ENCODE measurements around the gene POMT1.
"Not testable (repeated sequence)": the region's sequence is repeated elsewhere in the genome, so short reads cannot be mapped to it uniquely, and the experiment has no call there.

The POMT1 gene, protein sequence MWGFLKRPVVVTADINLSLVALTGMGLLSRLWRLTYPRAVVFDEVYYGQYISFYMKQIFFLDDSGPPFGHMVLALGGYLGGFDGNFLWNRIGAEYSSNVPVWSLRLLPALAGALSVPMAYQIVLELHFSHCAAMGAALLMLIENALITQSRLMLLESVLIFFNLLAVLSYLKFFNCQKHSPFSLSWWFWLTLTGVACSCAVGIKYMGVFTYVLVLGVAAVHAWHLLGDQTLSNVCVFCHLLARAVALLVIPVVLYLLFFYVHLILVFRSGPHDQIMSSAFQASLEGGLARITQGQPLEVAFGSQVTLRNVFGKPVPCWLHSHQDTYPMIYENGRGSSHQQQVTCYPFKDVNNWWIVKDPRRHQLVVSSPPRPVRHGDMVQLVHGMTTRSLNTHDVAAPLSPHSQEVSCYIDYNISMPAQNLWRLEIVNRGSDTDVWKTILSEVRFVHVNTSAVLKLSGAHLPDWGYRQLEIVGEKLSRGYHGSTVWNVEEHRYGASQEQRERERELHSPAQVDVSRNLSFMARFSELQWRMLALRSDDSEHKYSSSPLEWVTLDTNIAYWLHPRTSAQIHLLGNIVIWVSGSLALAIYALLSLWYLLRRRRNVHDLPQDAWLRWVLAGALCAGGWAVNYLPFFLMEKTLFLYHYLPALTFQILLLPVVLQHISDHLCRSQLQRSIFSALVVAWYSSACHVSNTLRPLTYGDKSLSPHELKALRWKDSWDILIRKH

DNA sequence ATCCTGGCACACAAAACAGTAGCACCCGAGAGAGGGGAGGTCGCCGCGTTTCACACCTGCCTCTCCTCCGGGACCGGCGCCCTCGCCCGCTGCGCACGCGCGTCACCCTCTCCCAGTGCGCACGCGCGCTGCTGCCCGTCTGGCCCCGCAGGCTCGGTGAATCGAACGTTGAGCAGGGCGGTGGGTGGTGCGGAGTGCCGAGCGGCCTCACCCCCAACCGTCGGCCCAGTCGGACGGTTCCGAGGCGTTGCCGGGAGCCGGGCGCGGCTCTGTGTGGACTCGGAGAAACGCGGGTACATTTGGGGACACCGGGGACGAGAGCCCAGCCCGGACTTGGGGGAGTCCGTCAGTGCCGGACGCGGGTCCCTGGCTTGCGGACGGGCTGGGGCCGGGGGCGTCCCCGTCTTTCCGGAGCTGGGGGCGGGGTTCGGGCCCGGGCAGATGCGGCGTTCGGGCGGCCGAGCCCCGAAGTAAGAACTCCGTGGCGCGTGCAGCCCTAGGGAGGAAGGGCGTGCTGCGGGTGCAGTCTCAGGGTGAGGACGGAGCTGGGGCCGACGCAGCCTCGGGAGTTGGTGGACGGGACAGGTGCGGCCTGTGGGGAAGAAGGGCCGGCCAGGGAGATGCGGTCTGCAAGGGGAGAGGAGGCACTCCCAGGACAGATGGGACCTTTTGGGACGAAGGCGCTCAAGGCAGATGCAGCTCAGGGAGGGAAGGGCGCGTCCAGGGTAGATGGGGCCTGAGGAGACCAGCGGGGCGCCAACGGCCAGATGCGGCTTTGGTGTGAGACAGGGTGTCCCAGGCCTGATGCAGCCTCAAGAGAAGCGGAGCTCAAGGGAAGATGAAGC is at the start of gene POMT1:
Gene POMT1, plus strand, starts transcription at position 138 of the 845 bp plus-strand sequence. CDS start 1,301 bp downstream, outside the sequence.
- peak; percentile 60 for DNase-seq

DNA sequence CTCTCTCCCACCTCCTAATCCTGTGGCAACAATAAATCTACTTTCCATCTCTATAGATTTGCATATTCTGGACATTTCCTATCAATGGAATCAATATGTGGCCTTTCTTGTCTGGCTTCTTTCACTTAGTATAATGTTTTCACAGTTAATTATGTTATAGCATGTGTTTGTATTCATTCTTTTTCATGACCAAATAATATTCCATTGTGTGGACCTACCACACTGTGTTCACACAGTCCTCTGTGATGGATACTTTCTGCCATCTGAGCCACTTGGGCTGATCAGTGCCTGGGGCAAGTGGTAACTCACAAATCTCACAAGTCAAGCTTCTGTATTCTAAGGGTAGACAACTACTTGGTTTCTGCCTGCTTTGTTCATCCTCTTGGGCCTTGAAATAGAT is 48.7 kb upstream of the POMT1 start:
- no peak for DNase-seq

DNA sequence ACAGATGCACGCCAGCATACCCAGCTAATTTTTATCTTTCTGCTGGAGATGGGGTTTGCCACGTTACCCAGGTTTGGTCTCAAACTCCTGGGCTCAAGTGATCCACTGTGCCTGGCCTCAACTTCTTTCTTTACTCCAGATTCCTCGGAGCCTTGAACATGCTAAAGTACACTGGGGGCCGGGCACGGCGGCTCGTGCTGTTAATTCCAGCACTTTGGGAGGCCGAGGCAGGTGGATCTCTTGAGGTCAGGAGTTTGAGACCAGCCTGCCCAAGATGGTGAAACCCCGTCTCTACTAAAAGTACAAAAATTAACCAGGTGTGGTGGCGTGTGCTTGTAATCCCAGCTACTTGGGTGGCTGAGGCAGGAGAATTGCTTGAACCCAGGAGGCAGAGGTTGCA is 47.1 kb upstream of the POMT1 start:
- DNase-seq, result not testable (repeated sequence)

DNA sequence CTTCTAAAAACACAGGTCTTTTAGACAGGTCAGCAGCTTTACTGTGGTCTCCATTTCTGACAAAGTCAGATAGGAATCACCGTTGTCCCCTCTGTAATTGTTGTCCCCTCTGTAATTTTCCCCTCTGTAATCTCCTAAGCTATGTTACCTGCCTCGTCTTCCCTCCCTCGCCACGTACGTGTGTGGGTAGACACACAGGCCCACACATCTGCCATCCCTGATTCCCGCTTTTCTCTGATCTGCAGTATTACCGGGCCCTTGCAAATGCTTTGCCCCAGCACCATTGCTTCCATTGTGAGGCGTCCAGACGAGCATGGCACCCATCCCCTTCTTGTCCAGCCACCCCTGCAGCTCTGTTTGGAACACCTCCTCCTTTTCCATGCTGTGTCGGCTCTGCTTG is 45.0 kb upstream of the POMT1 start:
- no peak for DNase-seq

DNA sequence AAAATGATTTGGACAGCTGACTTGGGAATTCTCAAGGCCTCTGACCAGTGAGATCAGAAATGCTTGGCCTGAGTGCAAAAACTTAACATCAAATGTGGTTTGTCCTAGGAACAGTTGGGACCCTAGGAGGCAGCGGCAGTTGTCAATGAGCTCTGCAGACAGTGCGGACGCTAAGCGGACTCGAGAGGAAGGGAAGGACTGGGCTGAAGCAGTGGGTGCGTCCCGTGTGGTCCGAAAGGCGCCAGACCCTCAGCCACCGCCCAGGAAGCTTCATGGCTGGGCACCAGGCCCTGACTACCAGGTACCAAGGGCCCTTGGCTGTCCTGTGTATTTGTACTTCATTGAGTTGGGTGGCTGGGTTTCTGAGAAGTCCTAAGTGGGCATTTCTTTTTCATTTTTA is 43.7 kb upstream of the POMT1 start:
- no peak for DNase-seq

DNA sequence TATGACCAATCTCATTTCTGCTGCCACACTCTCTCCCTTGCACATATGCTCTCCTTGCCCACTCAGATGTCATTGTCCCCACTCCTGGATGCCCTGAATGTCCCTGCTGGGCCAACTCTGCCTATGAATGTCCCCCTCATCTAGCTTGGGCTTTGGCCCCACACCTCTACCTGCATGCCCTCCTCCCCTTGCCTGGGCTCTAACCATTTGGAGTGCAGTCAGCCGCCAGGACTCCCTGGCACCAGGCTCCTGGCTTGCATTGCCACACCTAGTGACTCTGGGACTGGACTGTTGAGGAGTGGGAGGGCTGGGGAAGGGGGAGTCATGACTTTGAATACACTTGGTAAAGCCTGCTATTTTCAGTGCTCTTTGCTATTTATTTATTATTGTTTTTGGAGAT is 41.6 kb upstream of the POMT1 start:
- DNase-seq, result no peak

DNA sequence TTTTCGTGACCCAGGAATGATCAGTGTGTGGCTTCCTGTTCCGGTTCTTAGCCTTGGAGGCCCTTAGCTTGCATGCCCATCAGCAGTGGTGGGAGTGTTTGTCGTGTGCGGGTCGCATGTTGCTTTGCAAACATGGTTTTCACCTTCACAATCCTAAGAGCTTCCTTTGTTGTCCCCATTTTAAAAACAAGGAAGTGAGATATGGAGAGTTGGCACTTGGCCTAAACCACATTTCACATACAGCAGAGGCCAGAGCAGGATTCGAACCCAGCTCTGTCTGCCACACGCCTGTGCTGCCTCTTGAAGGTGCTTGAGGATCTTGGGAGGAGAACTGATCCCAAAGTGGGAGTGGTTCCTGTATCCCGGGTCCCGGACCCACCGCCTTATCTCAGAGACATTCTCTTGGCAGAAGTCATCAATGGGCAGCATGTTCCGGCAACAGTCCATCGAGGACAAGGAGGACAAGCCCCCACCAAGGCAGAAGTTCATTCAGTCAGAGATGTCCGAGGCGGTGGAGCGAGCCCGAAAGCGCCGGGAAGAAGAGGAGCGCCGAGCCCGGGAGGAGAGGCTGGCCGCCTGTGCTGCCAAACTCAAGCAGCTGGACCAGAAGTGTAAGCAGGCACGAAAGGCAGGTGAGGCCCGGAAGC is 38.2 kb upstream of the POMT1 start:
- peak; percentile 84 for DNase-seq

DNA sequence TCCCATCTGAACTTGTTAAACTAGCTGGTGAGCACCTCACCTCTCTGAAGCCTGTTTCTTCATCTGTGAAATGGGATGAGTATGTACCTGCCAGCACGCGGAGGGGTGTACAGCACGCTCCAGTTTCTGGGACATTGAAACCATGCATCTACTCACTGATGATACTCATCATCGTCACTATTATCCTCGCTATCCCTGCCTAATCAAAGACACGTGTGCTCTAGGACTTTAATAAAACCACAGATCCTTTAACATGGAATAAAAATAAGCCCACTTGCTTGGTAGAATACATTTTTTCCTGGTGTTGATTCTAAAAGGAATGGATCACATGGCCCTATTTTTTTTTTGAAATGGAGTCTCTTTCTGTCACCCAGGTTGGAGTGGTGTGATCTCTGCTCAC is 37.3 kb upstream of the POMT1 start:
- no peak for DNase-seq

DNA sequence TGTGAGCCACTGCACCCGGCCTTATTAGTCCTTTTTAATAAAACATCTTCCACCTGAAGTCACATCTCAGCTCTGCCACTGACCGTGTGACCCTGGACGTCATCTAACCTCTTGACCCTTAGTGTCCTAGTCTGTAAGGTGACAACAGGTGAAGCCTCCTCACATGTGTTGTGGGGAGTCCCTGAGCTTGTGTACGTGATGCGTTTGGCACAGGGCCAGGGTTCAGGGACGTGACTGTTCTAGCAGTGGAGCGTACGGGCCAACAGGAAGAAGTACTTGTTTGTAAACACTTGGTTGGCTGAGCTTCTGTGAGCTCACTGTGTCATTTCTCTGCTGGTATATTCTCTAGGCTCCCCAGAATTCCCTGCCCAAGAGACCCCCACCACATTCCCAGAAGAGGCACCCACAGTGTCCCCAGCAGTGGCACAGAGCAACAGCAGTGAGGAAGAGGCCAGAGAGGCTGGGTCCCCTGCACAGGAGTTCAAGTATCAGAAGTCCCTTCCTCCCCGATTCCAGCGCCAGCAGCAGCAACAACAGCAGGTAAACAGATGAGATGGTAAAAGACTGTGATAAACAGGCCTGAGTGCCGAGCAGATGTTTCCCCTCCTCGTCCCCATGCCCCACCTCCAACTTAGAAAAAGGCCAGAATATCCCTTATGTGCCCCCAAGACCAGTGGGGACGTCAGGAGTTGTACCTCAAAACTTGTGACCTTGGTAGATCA is 35.3 kb upstream of the POMT1 start:
- DNase-seq, result no peak

DNA sequence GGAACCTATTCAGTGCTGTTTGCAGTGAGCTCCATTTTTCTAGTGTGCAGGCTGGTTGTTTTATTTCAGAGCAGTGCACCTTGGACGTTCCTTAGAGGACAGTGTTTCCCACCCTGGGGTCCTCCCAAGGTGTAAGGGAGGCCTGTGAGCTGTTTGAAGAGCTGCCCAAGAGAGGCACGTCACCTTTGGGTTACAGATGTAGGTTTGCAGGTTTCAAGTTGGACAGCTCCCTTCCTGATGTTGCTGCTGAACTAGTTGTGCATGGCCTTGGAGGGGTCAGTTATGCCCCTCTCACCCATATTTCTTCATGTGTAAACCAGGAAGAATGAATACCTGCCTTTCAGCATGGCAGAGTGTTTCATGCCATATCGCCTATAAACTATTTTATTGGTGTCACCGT is 34.7 kb upstream of the POMT1 start:
- DNase-seq, result no peak

DNA sequence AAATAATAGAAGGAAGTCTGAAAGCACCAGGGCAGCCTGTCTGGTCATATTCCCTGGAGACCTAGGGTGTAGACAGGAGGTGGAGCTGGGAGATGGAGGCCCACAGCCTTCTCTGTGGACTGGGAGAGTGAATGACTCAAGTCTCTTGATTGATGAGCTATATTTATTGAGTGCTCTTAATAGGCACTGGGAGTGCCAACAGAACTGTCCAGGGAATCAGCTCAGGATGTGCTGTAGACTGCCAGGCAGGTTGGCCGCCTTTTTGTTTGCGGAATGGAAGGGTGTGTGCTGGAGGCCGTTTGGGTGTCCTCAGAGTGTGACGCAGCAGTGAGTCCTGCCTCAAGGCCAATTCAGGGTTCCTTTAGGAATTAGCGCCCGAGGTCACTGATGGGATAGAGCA is 33.4 kb upstream of the POMT1 start:
- no peak for DNase-seq

DNA sequence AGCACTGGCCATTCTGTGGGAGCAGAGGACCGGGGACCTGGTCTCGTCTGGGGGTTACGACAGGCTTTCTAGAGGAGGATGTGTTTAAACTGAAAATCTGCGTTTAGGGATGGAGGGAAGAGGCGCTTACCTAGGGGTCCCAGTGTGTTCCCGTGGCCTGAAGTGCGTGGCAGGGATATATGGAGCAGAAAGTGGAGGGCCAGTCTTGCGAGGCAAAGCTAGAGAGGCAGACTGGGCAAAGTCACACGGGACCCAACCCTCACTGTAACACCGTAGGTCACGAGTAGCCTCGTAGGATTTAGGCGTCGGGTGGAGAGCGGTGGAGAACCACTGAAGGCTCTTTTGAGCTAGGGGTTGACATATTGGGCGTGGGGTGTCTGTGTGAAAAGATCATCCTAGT is 32.8 kb upstream of the POMT1 start:
- no peak for DNase-seq

DNA sequence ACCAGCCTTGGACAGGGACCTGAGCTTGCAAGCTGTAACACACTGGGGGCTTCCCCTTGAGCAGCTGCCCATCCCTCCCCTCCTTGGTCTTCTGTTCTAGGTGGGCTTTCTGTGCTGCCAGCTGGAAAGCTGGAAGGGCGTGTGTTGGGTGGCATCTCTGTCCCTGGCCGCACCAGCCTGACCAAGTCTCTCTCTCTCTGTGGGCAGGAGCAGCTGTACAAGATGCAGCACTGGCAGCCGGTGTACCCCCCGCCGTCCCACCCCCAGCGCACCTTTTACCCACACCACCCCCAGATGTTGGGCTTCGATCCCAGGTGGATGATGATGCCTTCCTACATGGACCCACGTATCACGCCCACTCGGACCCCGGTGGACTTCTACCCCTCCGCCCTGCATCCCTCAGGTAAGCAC is 32.1 kb upstream of the POMT1 start:
- DNase-seq, result no peak

DNA sequence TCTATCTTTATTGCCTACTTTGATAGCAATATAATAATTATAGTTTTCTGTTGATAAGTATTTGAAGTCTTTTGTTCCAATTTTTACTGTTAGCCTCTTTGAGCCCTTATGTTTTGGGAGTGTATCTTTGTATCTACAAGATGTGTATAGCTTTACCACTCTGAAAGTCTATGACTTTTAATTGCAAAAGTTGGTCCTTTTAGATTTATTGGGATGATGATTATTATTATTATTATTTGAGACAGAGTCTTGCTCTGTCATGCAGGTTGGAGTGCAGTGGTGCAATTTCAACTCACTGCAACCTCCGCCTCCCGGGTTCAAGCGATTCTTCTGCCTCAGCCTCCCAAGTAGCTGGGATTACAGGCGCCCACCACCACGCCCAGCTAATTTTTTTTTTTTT is 30.6 kb upstream of the POMT1 start:
- not testable (repeated sequence) for DNase-seq

DNA sequence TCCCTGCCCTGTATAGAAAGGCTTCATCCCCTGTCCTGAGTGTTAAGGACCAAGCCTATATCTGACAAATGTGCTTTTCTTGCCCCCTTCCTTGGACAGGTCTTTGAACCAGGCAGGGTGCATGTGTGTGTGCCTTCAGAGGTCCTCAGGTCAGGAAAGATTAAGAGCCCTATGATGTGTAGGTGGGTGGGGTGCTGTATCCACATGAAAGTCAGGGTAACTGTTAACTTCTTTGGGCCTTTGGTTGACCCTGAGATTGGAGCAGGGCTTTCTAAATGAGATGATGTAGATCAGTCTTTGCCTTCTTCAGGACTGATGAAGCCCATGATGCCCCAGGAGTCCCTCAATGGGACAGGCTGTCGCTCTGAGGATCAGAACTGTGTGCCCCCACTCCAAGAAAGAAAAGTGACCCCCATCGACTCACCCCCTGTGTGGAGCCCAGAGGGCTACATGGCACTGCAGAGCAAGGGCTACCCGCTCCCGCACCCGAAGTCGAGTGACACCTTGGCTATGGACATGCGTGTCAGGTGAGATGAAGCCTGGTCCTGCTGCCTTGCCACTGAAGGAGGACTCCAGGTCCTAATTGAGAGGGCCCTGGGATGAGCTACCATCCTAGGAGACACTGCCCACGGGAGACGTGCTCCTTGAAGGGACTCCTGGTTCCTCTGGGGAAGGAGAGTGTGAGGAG is 29.4 kb upstream of the POMT1 start:
- DNase-seq, result no peak

DNA sequence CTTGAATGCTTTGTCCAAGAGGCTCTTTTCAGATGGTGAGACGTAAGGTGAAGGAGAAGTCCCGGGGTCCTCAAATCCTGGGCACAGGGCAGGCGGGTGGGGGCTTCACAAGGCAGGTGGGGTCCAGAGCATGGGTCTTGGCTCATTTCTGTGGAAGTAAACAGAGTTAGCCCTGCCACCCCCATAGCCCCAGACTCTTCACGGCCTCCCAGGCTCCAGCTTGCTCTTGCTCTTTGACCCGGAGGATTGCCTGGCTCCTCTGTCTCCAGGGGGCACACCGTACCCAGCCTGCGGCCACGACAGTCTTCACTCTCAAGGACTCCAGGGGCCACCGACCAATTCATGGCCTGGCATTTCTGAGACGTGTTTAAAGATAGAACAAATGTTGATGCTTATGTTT is 28.8 kb upstream of the POMT1 start:
- DNase-seq, result no peak

DNA sequence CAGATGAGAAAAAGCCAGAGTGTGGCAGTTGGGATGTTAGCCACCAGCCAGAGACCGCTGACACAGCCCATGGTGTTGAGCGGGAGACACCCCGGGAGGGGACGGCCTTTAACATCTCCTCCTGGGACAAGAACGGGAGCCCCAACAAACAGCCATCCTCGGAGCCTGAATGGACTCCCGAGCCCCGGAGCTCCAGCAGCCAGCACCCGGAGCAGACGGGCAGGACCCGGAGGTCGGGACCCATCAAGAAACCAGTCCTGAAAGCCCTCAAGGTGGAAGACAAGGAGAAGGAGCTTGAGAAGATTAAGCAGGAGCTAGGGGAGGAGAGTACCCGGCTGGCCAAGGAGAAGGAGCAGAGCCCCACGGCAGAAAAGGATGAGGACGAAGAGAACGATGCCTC is 28.0 kb upstream of the POMT1 start:
- DNase-seq, result no peak

DNA sequence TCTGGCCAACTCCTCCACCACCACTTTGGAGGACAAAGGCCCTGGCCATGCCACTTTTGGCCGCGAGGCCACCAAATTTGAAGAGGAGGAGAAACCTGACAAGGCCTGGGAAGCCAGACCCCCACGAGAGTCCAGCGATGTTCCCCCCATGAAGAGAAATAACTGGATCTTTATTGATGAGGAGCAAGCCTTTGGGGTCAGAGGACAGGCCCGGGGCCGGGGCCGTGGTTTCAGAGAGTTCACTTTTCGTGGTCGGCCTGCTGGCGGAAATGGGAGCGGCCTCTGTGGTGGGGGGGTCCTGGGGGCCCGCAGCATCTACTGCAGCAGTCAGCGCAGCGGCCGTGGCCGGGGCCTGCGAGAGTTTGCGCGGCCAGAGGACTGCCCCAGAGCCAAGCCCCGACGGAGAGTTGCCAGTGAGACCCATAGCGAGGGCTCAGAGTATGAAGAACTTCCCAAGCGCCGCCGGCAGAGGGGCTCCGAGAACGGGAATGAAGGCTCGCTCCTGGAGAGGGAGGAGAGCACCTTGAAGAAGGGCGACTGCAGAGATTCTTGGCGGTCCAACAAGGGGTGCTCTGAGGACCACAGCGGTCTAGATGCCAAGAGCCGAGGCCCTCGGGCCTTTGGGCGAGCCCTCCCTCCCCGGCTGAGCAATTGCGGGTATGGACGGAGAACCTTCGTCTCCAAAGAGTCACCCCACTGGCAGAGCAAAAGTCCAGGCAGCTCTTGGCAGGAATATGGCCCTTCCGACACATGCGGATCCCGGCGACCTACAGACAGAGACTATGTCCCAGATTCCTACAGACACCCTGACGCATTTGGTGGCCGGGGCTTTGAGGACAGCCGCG is 27.4 kb upstream of the POMT1 start:
- DNase-seq, result no peak

DNA sequence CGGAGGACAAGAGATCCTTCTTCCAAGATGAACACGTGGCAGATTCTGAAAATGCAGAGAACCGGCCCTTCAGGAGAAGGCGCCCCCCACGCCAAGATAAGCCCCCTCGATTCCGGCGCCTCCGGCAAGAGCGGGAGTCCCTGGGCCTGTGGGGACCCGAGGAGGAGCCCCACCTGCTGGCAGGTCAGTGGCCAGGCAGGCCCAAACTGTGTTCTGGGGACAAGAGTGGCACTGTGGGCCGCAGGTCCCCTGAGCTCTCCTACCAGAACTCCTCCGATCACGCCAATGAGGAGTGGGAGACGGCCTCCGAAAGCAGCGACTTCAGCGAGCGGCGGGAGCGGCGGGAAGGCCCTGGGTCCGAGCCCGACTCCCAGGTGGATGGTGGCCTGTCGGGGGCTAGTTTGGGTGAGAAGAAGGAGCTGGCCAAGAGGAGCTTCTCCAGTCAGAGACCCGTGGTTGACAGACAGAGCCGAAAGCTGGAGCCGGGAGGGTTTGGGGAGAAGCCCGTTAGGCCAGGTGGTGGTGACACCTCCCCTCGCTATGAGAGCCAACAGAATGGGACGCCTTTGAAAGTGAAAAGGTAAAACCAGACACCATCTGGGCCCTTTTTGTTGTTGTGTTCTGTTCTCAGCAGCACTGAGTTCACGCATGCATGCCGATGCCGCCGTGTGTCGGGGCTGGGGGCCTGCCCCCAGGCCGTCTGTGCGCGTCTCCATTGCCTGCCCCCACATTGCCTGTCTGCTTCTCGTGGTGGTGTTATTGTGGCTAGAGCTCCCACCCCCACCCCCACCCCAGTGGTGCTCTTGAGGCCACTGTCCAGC is 26.6 kb upstream of the POMT1 start:
- no peak for DNase-seq

All from MV-4-11 (cell line).